COLO668 (cell line): ENCODE results near the gene PHETA1.
"Not testable (repeated sequence)": the region's sequence is repeated elsewhere in the genome, so short reads cannot be mapped to it uniquely, and the experiment has no call there.

Experiments used
- DNase-seq: peaks from one replicate; lab custom pipeline; 2025; ENCODE audit not compliant: unreplicated experiment; lab: John Stamatoyannopoulos, UW

PHETA1 gene

GRCh38 chr12:111373231-111373630 lies 4.3 kb upstream of the PHETA1 start:
- not testable (repeated sequence) for DNase-seq

- no peak for DNase-seq
Observed at GRCh38 chr12:111369496-111370220, 763 bp upstream of the PHETA1 start.

- no peak for DNase-seq
Observed at GRCh38 chr12:111368291-111368787, 556 bp downstream of the PHETA1 start.

GRCh38 chr12:111367661-111368221 lies 1.2 kb downstream of the PHETA1 start:
- no peak for DNase-seq

GRCh38 chr12:111366583-111366982 lies 2.3 kb downstream of the PHETA1 start:
- no peak for DNase-seq

- no peak for DNase-seq
Observed at GRCh38 chr12:111366075-111366474, 2.8 kb downstream of the PHETA1 start.

GRCh38 chr12:111363578-111363977 lies 5.3 kb downstream of the PHETA1 start:
- no peak for DNase-seq

GRCh38 chr12:111362687-111363475 lies 6.0 kb downstream of the PHETA1 start:
- DNase-seq = no peak

- DNase-seq = no peak
Observed at GRCh38 chr12:111361717-111362576, 6.9 kb downstream of the PHETA1 start.

- no peak for DNase-seq
Observed at GRCh38 chr12:111361073-111361716, 7.7 kb downstream of the PHETA1 start.

GRCh38 chr12:111360325-111360930 lies 8.5 kb downstream of the PHETA1 start:
- DNase-seq = no peak

- no peak for DNase-seq
Observed at GRCh38 chr12:111359914-111360276, 9.0 kb downstream of the PHETA1 start.

- no peak for DNase-seq
Observed at GRCh38 chr12:111359231-111359913, 9.5 kb downstream of the PHETA1 start.

- no peak for DNase-seq
Observed at GRCh38 chr12:111355201-111355925, 13.5 kb downstream of the PHETA1 start.

- no peak for DNase-seq
Observed at GRCh38 chr12:111354511-111354910, 14.4 kb downstream of the PHETA1 start.

GRCh38 chr12:111353603-111354295 lies 15.1 kb downstream of the PHETA1 start:
- DNase-seq = no peak

- DNase-seq = no peak
Observed at GRCh38 chr12:111353026-111353425, 15.9 kb downstream of the PHETA1 start.

- no peak for DNase-seq
Observed at GRCh38 chr12:111352296-111352993, 16.4 kb downstream of the PHETA1 start.
